ENCODE measurements around the gene PLAC1.

PLAC1 gene, protein sequence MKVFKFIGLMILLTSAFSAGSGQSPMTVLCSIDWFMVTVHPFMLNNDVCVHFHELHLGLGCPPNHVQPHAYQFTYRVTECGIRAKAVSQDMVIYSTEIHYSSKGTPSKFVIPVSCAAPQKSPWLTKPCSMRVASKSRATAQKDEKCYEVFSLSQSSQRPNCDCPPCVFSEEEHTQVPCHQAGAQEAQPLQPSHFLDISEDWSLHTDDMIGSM

DNA sequence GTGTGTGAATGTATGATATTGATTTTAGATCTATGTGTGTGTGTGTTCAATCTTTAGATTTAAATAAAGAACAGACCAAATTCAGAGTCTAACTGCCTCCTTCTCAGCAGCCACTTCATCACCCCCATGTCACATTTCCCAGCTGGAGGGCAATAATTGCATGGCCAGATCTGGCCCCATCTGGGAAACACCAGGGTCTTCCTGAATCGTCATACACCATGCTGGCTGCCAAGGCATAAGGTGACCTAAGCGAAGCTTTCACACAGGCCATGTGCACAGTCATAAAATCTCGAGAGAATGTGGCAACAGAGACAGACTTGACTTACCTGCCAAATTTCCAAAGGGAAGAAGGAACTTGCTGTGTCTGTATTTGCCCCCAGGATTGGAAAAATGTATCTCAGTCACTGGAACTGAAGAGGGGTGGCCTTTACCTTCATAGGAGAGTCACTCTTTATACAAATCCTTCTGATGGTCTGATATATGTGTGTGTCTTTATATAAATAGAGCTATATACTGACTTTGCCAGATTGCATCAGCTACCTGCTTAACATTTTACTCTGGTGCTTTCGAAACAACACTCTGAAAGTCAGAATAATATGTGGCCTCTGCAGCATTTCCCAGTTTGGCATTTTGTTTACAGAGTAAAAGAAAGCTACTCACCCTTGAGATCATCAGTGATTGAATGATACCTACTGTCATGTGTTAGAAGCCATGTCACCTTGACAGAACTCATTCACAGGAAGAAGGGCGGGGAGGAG, at the start of gene PLAC1:
TSS of gene PLAC1 (minus strand) at position 470 of the 758 bp plus-strand sequence. CDS start 91,789 bp downstream, outside the sequence.
- DNase-seq = no peak

DNA sequence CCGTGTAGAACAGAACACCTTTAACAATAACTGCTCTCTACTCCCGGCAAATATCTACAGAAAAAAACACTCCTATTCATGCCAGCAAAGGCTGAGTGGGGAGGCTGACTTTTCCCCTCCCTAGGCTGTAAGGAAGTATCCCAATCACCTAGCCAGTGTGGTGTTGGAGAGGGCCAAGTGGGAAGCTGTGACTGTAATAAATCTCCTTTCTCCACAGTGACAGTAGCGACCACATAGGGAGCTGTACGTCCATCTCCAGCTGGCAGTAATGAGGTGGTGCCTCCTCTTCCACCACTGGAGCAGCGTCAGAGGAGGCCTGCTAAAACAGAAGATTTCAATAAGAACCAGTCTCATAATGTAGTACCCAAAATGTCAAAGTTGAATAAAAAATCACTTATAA, 47.9 kb upstream of the PLAC1 start:
- peak; percentile 13 to 25 for DNase-seq

- no peak for DNase-seq
These were observed 37.7 kb upstream of the PLAC1 start for GRCh38 chrX:134695999-134696398.

- DNase-seq = peak; percentile 15 to 48
These were observed 36.4 kb upstream of the PLAC1 start for GRCh38 chrX:134694333-134695322.

DNA sequence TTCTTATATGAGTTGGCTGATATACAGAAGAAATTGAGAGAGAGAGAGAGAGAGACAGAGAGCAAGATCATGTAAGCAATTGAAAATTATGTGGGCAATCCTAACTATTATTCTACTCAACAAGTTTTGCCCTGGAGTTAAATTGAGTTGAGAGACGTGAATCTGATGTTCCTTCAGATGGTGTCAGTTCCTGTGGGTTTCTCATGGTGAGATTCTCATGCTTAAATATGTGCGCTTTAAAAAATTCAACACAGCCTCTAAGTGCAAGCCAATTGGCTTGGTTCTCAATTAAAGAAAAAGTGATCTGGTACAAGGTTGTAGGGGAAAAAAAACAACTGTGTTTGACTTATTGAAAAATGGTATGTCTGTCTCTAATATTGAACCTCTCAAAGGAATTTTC, 35.4 kb upstream of the PLAC1 start:
- no peak for DNase-seq

DNA sequence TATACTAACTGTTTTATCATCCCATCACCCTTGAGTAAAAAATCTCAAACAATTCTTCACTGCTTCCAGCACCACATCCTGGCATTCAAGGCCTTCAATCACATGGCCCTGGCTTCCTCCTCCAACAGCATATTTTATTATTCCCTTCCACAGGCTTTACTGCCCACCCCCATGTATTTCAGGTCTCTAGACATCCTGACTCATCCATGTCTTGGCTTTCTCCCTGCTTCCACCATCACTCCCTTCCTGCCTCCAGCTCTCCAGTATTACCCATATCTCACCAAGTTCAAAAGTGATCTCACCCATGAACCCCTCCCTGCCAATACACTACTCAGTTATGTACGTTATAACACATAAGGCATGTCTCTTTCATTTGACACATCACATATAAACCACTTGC, 34.7 kb upstream of the PLAC1 start:
- DNase-seq = no peak

- no peak for DNase-seq
These were observed 34.0 kb upstream of the PLAC1 start for GRCh38 chrX:134692233-134692632.

GRCh38 chrX:134691453-134691852, 33.2 kb upstream of the PLAC1 start:
- peak in 1 of 2 experiments; percentile 6 for DNase-seq

GRCh38 chrX:134688839-134689238, 30.6 kb upstream of the PLAC1 start:
- no peak for DNase-seq

DNA sequence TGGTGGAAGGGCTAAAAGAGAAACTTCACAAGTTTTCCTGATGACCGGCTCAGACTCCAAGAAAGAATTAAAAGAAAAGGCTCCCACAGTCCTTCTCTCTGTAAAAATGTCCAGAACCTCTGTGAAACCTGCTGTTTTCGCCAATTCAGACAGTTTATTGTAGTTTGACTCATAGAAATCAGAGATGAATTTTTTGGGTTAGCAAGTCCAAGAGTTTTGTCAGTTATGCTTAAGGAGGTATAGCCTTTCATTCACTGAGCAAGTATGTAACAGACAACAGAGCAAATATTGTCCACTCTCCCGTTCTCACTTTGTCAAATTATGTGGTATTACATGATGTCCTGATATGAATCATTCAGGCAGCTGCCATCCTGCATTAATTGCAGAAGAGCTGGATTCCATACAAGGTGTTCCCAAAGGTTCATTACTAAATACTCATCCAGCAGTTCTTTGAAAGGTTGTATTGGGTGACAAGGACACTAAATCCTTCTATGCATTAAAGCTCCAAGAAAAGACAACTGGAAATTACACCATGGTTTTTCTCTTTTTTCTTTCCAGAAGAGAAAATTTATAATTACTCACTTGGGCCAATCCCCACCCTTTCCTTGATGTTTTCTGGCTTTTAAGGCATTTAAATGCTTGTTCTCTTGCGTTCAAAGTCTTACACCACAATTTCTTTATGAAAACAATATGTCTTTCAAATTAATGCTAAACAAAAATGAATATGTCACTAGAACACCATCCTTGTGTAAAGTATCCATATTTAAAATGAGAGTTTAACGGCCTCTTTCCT, 30.0 kb upstream of the PLAC1 start:
- DNase-seq = no peak

GRCh38 chrX:134685668-134686067, 27.4 kb upstream of the PLAC1 start:
- no peak for DNase-seq

DNA sequence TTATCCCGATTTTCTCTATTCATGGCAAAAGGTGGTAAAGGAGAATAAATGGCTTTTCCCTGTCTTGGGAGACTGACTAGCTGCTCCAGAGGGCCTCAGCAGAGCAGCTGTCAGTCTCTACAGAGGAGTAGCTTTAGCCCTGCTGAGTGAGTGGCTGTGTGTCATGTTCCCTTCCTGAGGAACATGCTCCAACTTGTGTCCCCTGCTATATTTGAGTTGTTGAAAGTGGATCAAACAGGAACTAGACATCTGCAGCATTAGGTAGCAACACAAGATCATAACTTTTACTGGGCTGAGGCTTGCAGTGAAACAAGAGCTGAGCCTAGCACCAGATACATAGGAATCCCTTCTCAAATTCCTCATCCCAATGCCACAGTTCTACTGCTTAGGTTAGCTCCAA, 26.7 kb upstream of the PLAC1 start:
- DNase-seq = no peak

DNA sequence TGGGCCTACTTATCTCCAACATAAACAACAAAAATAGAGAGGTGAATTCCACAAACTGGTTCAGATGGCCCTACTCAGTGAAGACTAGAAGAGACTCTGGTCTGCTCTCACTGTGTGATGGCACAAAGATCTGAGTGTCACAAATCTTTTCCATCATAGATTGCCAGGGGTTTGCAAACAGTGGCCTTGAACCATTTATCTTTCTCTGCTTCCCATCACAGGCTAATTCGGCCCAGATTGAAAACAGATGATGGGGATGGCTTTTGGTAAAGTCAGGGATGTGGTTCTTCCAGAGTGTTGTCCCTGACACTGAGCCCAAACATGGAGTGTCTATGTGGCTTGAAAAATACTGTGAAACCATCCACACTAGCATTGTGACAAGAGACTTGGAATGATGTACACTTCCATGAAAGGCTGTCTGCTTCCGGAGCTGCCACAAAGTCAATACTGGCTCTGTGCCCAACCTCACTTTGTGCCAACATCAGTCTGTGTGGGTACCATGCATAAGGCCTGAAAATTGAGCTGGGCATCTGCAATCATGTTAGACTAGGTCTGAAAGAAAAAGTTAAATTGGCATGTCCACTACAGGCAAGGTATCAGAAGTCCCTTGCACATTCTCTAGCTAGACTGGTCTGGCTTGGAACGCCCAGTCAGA, 25.2 kb upstream of the PLAC1 start:
- DNase-seq = peak; percentile 33 to 34

- DNase-seq = no peak
These were observed 23.8 kb upstream of the PLAC1 start for GRCh38 chrX:134682081-134682480.

DNA sequence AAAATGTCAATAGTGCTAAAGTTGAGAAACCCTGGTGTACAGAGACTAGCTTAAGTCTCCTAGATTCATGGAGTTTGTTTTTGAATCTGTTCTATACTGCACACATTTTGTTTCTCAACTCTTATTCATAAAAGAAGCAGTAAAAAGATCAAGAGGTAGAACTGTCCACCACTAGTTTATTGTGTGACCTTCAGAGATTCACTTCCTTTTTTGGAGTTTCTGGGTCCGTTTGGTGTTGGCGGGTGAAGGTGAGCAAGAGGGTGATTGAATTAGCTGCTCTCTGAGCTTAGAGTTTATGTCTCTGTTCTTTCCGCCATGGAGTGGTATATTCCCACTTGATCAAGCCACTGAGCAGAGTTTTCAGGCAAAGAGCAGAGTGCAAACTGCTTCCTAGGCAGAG, 21.4 kb upstream of the PLAC1 start:
- no peak for DNase-seq

GRCh38 chrX:134679221-134679620, 20.9 kb upstream of the PLAC1 start:
- no peak for DNase-seq

DNA sequence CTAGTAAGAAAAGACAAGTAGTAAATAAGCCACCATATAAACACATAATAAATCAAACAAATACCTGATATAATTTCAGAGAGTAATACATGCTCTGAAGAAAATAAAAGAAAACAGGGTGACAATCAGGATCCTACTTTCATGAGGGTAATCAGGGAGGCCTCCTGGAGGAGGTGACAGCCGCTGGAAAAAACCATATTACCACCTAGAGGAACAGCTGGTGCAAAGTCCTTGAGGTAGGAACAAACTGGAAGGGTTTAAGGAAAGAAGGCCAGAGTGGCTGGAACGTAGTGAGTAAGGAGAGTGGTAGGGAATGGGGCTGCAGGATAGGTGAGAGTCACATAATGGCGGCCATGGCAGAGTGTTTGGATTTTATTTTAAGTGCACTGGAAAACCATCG, 19.1 kb upstream of the PLAC1 start:
- no peak for DNase-seq

GRCh38 chrX:134676436-134676835, 18.2 kb upstream of the PLAC1 start:
- DNase-seq = no peak

DNA sequence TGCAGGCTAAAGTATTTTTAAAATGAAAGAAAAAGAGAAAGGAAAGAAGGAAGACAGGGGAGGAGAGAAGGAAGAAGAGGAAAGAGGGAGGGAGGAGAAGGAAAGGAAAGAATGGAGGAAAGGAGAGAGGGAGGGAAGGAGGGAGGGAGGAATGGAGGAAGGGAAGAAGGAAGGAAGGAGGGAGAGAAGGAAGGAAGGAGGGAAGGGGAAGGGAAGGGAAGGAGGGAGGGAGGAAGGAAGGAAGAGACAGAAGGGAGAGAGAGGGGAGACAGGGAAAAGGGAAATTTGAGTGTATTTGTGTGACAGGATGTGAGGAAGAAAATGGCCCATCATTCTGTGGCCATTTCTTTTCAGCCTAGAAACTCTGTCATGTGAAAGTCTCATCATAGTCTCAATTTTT, 14.9 kb upstream of the PLAC1 start:
- no peak for DNase-seq

- DNase-seq = no peak
These were observed 13.8 kb upstream of the PLAC1 start for GRCh38 chrX:134672101-134672500.

DNA sequence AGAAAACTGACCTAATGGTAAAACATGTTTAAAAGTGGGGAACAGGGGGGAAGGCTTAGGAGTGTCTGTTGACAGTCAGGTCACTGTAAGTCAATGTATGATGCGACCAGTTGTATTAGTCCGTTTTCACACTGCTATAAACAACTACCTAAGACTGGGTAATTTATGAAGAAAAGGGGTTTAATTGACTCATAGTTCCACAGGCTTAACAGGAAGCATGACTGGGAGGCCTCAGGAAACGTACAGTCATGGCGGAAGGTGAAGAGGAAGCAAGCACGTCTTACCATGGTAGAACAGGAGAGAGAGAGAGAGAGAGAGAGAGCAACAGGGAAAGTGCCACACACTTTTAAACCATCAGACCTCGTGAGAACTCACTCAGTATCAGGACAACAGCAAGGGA, 13.0 kb upstream of the PLAC1 start:
- no peak for DNase-seq

All from SHP77 (cell line).